Ramos (cell line): Measurements from ENCODE around the gene DSC3.
"Not testable (repeated sequence)": the region's sequence is repeated elsewhere in the genome, so short reads cannot be mapped to it uniquely, and the experiment has no call there.

Experiments used
- in situ Hi-C: fragments of 300-500 bp; cut with MboI; formaldehyde crosslinking; loops from one replicate; pipeline ENCODE4 v1.14.3; 2022; ENCODE audit warnings: low sequenced_read_pairs; ENCODE audit not compliant: unreplicated experiment

Gene DSC3

GRCh38 chr18:31042084-31042405 lies 497 bp downstream of the DSC3 start:
- in situ Hi-C loops: no loop called here

- in situ Hi-C loops: no loop called here
These were observed 1.1 kb downstream of the DSC3 start for GRCh38 chr18:31041271-31042083.

- in situ Hi-C loops: no loop called here
These were observed 1.8 kb downstream of the DSC3 start for GRCh38 chr18:31040686-31041270.

- in situ Hi-C loops: no loop called here
These were observed 3.1 kb downstream of the DSC3 start for GRCh38 chr18:31039426-31039825.

GRCh38 chr18:31037686-31038085 lies 4.9 kb downstream of the DSC3 start:
- in situ Hi-C loops: not testable (repeated sequence)

- in situ Hi-C loops: no loop called here
These were observed 8.0 kb downstream of the DSC3 start for GRCh38 chr18:31034541-31034940.

- in situ Hi-C loops: no loop called here
These were observed 11.8 kb downstream of the DSC3 start for GRCh38 chr18:31030574-31031278.

GRCh38 chr18:31015715-31016434 lies 26.7 kb downstream of the DSC3 start:
- in situ Hi-C loops: no loop called here

- in situ Hi-C loops: not testable (repeated sequence)
These were observed 31.1 kb downstream of the DSC3 start for GRCh38 chr18:31011455-31011854.

- in situ Hi-C loops: no loop called here
These were observed 31.9 kb downstream of the DSC3 start for GRCh38 chr18:31010601-31011000.

- in situ Hi-C loops: no loop called here
These were observed 42.5 kb downstream of the DSC3 start for GRCh38 chr18:30999887-31000628.

GRCh38 chr18:30999186-30999585 lies 43.4 kb downstream of the DSC3 start:
- in situ Hi-C loops: no loop called here

- in situ Hi-C loops: no loop called here
These were observed 45.3 kb downstream of the DSC3 start for GRCh38 chr18:30997223-30997622.

- in situ Hi-C loops: no loop called here
These were observed 50.3 kb downstream of the DSC3 start for GRCh38 chr18:30992231-30992630.

GRCh38 chr18:30991397-30991796 lies 51.1 kb downstream of the DSC3 start:
- in situ Hi-C loops: no loop called here

- in situ Hi-C loops: no loop called here
These were observed 53.4 kb downstream of the DSC3 start for GRCh38 chr18:30989141-30989540.

GRCh38 chr18:30988440-30988839 lies 54.1 kb downstream of the DSC3 start:
- in situ Hi-C loops: no loop called here

GRCh38 chr18:30987467-30988241 lies 54.9 kb downstream of the DSC3 start:
- in situ Hi-C loops: no loop called here

- in situ Hi-C loops: no loop called here
These were observed 56.8 kb downstream of the DSC3 start for GRCh38 chr18:30985753-30986152.
